ENCODE data around the gene TSPAN5.

GRCh38 chr4:98485816-98486345 lies 172.5 kb downstream of the TSPAN5 start:
- TF ChIP-seq CTCF (IDR thresholded peaks at IDR 0.05) (no peak), POLR2A (IDR thresholded peaks at IDR 0.05) (no peak)

Measured in testis (tissue), 2 donors.